Thyroid gland (tissue), 4 donors: ENCODE measurements around the gene EIF4H. TPM values are rescaled to one million over a fixed set of nuclear protein-coding genes. Genes with fewer than 3 reads are reported as not detected.

Source experiments
- DNase-seq, 2 donors: peaks; one replicate each; pipeline ENCODE4 v3.0.0-alpha.2; 2019
- H3K27ac ChIP-seq, 3 donors: fragments of 200-600 bp; sonication (generic); 1 replicate in 2 of 3; 2 replicates in 1 of 3; pipeline ENCODE4 v1.5.1; 2016 to 2019; ENCODE audit warnings: mild to moderate bottlenecking in 1 of 3, moderate library complexity in 1 of 3
- H3K27me3 ChIP-seq: fragments of 200-600 bp; sonication (generic); one replicate; pipeline ENCODE4 v1.5.1; 2019
- H3K36me3 ChIP-seq, 2 donors: fragments of 200-600 bp; sonication (generic); one replicate each; pipeline ENCODE4 v1.5.1; 2016 to 2019
- H3K4me1 ChIP-seq, 2 donors: fragments of 200-600 bp; sonication (generic); one replicate each; pipeline ENCODE4 v1.5.1; 2017 to 2019
- H3K4me3 ChIP-seq, 3 donors: fragments of 200-600 bp; sonication (generic); replicated peaks in 1 of 3; 1 replicate in 2 of 3; 2 replicates in 1 of 3; pipeline ENCODE4 v1.5.1; 2016; ENCODE audit warnings: mild to moderate bottlenecking in 1 of 3
- H3K9me3 ChIP-seq: fragments of 200-600 bp; sonication (generic); one replicate; pipeline ENCODE4 v1.5.1; 2017
- POLR2A ChIP-seq, 2 donors: fragments of 450-650 bp; IDR thresholded peaks; one replicate each; pipeline ENCODE4 v1.6.1; 2017; ENCODE audit warnings: antibody characterized with exemption in 2 of 2, mild to moderate bottlenecking in 2 of 2, moderate library complexity in 1 of 2
- WGBS, 2 donors: methylation state at CpG; one replicate each; pipeline ENCODE4 v1.1.5; 2017; 5-methylcytosine and 5-hydroxymethylcytosine counted together
- intact Hi-C: fragments of 100-400 bp; cut with DNase I; formaldehyde crosslinking; loops from one replicate; pipeline ENCODE4 v1.15.1; 2023
- total RNA-seq, 4 donors: library from RNA; depleted of rRNA; stranded (reverse); fragments of >200 nt; gene quantifications; one replicate each; pipeline ENCODE4 v1.2.3, GENCODE V29; 2016
- TF ChIP-seq, protein P1 (sequence below), 6 experiments: fragments of 200-600 bp in 3 of 6; fragments of 450-650 bp in 3 of 6; sonication (generic) in 3 of 6; IDR thresholded peaks; one replicate each; pipeline ENCODE4 v1.5.1; 2016 to 2019; ENCODE audit warnings: antibody characterized with exemption in 6 of 6, mild to moderate bottlenecking in 2 of 6, inconsistent platforms in 1 of 6, moderate library complexity in 1 of 6

EIF4H gene
- total RNA-seq, 4 donors from 2014 or later, result 267 to 323 (median 298) TPM

- Histone ChIP-seq H3K27me3 (no peaks in the 10 kb centered on the region), H3K9me3 (no peaks in the 10 kb centered on the region), H3K36me3 (no peaks in the 10 kb centered on the region), H3K4me1 (peaks cover 0 to 8% of the 10 kb centered on the region in 2 donors), H3K27ac (no peak overlapping the region), H3K4me3 (no peak overlapping the region)
- intact Hi-C loops, result no loop called here
- no peak for TF ChIP-seq POLR2A (IDR thresholded peaks at IDR 0.05)
- TF ChIP-seq, protein P1, sequence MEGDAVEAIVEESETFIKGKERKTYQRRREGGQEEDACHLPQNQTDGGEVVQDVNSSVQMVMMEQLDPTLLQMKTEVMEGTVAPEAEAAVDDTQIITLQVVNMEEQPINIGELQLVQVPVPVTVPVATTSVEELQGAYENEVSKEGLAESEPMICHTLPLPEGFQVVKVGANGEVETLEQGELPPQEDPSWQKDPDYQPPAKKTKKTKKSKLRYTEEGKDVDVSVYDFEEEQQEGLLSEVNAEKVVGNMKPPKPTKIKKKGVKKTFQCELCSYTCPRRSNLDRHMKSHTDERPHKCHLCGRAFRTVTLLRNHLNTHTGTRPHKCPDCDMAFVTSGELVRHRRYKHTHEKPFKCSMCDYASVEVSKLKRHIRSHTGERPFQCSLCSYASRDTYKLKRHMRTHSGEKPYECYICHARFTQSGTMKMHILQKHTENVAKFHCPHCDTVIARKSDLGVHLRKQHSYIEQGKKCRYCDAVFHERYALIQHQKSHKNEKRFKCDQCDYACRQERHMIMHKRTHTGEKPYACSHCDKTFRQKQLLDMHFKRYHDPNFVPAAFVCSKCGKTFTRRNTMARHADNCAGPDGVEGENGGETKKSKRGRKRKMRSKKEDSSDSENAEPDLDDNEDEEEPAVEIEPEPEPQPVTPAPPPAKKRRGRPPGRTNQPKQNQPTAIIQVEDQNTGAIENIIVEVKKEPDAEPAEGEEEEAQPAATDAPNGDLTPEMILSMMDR (IDR thresholded peaks at IDR 0.05), result no peak
- no peak for DNase-seq
- 73 to 74% methylated on average over 14 to 15 of the region's 15 CpGs for WGBS, 2 donors
These were observed 41.8 kb downstream of the EIF4H start for GRCh38 chr7:74215921-74216320.

DNA sequence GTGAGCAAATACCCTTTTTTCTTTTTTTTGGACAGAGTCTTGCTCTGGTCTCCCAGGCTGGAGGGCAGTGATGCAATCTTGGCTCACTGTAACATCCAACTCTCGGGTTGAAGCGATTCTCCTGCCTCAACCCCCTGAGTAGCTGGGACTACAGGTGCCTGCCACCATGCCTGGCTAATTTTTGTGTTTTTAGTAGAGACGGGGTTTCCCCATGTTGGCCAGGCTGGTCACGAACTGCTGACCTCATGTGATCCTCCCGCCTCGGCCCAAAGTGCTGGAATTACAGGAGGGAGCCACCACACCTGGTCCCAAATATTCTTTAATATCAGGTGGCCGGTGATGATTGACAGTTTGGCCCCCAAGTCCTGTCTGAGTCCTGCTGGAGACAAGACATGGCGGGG, 42.2 kb downstream of the EIF4H start:
- Histone ChIP-seq H3K4me1 (peaks cover 0 to 8% of the 10 kb centered on the region in 2 donors), H3K27me3 (no peaks in the 10 kb centered on the region), H3K9me3 (no peaks in the 10 kb centered on the region), H3K4me3 (no peak overlapping the region), H3K36me3 (no peaks in the 10 kb centered on the region), H3K27ac (no peak overlapping the region)
- 30 to 41% methylated on average over 7 to 8 of the region's 8 CpGs for WGBS, 2 donors
- TF ChIP-seq, protein P1 (IDR thresholded peaks at IDR 0.05), result no peak
- TF ChIP-seq POLR2A (IDR thresholded peaks at IDR 0.05), result no peak
- intact Hi-C loops, result no loop called here
- peak; percentile 71 for DNase-seq

DNA sequence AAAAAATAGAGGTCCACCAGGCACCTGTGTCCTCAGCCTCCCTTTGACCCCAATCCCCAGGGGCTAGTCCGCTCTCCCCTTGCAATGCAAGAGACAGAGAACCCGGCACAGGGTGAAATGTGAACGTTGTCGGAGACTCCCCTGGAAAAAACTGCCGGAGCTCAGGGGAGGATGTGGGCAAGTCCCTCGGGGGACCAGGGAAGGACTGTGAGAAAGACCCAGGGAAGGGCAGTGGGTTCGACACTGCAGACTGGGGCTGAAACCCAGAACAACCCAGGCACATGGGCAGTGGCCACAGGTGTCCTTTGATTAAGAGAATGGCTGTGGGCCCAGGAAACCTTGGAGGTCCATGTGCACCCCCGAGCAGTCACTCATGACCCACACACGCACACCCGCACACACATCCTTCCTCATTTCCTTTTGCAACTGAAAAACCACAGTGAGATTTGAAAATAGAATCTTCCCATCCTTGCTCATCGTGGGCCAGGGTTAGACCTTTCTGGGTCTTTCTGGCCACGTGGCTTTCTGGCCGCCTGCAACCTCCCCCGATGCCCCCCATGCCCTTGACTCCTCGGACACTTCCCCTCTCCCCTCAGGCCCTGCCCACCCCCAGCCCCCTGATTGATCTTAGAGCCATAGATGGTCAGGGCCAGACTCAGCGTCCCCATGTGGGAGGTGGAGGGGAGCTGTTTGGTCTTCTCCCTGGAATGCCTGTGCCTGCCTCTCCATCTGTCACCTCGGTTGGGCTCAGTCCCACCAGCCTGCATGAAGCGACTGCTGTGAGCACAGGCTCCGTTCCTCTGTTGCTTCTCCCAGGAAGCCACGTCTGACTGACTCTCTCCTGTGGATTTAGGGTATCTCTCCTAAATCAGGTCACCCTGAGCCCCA, 43.5 kb downstream of the EIF4H start:
- no peak for DNase-seq
- Histone ChIP-seq H3K4me1 (peaks cover 0 to 8% of the 10 kb centered on the region in 2 donors), H3K36me3 (no peaks in the 10 kb centered on the region), H3K9me3 (no peaks in the 10 kb centered on the region), H3K27me3 (no peaks in the 10 kb centered on the region), H3K27ac (no peak overlapping the region), H3K4me3 (no peak overlapping the region)
- 56 to 70% methylated on average over 19 to 20 of the region's 20 CpGs for WGBS, 2 donors
- no peak for TF ChIP-seq POLR2A (IDR thresholded peaks at IDR 0.05)
- TF ChIP-seq, protein P1 (IDR thresholded peaks at IDR 0.05), result no peak
- intact Hi-C loops, result no loop called here

- Histone ChIP-seq H3K36me3 (no peaks in the 10 kb centered on the region), H3K27me3 (no peaks in the 10 kb centered on the region), H3K4me1 (peaks cover 0 to 8% of the 10 kb centered on the region in 2 donors), H3K4me3 (no peak overlapping the region), H3K9me3 (no peaks in the 10 kb centered on the region), H3K27ac (no peak overlapping the region)
- WGBS, 2 donors, result 83 to 95% methylated on average over 2 of the region's 2 CpGs
- intact Hi-C loops, result no loop called here
- no peak for TF ChIP-seq POLR2A (IDR thresholded peaks at IDR 0.05)
- TF ChIP-seq, protein P1 (IDR thresholded peaks at IDR 0.05), result no peak
- DNase-seq, result no peak
These were observed 44.2 kb downstream of the EIF4H start for GRCh38 chr7:74218343-74218698.

GRCh38 chr7:74219416-74219815, 45.3 kb downstream of the EIF4H start:
- Histone ChIP-seq H3K4me1 (peaks cover 0 to 8% of the 10 kb centered on the region in 2 donors), H3K27me3 (no peaks in the 10 kb centered on the region), H3K36me3 (no peaks in the 10 kb centered on the region), H3K27ac (no peak overlapping the region), H3K9me3 (no peaks in the 10 kb centered on the region), H3K4me3 (no peak overlapping the region)
- WGBS, 2 donors, result 74 to 83% methylated on average over 7 to 9 of the region's 11 CpGs
- TF ChIP-seq, protein P1 (IDR thresholded peaks at IDR 0.05), result no peak
- no peak for TF ChIP-seq POLR2A (IDR thresholded peaks at IDR 0.05)
- intact Hi-C loops, result no loop called here
- no peak for DNase-seq
